NCI-H2196 treated with DMSO at 0.1 percent for 48 hours (cell line): ENCODE measurements around the gene RELT.

Experiments
- DNase-seq: peaks from one replicate; lab custom pipeline; 2025; ENCODE audit not compliant: unreplicated experiment; lab: John Stamatoyannopoulos, UW

The RELT gene

DNA sequence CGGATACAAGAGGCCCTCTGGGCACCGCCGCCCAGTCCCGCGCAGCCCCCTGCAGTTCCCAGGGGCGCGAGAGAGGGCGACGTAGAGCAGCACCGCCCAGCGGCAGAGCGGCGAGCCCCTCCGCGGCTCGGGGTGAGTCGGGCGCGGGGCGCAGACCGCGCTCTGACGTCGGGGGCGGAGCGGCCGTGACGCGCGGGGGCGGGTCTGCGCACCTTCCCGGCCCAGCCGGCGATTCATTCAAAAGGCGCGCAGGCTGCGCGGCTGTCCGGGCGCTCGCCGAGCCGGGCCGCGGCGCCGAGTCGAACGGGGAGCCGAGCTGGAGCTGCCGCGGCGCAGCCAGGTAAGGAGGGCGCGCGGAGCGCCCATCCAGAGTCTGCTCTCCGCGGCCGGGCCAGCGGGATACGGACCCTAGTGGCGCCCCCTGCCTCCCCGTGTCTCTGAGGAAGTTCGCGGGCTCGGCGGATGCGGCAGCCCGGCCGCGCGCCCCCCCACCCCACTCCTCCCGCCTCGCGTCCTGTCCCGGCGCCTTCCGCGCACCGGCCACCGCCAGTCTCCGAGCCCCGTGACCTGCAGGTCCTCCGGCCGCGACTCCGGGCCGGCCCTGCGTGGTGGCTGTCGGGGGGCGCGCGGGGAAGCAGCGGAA, at the start of gene RELT:
Gene RELT, plus strand, starts transcription at position 240 of the 643 bp plus-strand sequence. CDS start 12,738 bp downstream, outside the sequence.
- peak; percentile 75 for DNase-seq

DNA sequence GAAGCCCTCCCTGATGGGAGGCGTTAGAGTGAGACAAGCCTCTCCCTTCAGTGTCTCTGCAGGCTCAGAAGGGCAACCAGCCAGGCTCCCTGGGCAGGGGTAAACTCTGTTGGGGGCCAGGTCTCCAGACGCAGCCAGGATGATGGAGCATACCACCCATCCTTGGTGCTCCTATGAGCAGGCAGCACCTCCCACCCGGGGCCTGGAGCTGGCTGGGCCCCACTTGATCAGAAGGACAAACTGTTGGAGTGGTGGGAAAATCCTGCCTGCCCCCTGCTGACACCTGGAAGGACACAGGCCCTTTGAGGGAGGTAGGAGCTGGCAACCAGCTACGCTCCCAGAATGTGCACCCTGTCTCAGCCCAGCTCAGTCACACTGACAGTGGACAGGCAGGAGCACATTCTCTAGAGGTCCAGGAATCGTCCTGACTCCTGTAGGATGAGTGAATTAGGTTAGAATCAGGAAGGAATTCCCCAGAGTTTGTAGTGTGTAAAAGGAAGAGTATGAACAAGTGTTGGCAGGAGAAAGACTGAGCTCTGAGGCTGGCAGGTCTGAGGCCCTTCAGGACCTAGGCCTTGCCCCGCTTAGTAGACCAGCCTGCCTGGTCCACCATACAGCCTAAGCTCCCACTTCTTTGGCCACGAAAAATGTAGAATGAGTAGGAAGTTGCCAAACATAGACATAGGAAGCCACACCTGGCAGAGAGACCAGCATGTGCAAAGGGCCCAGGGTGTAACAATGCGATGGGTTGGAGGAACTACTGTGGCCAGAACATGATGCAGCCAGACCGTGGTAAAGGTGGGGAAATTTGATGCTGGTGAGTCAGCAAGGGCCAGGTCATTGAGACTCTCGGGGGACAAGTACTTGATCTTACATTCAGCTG, 49.0 kb upstream of the RELT start:
- no peak for DNase-seq

DNA sequence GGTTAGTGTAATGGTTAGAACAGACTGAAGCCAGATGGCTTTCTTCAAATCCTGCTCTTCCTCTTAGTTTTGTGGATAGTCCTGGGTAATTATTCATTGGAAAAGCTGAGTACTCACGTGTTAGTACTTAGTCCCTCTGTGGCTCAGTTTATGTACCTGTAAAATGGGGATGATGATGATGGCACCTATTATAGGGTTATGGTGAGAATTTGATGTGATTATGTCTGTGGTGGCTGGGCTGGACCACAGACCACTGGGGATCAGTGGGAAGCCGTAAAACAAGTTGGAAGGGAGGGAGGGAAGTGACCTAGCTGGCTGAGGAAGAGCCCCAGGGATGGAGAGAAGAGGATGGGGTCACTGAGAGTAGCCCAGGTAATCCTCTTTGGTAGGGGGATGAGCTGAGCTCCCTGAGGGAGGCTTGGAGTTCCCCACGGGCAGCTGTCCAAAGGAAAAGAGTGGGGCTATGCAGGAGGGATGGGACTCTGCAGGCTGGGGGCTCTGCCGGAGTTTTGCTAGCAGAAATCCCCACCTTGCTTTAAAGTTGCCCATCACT, 48.3 kb upstream of the RELT start:
- no peak for DNase-seq

GRCh38 chr11:73330569-73331093, 45.6 kb upstream of the RELT start:
- no peak for DNase-seq

- no peak for DNase-seq
Measured at GRCh38 chr11:73331138-73331916, 44.9 kb upstream of the RELT start.

DNA sequence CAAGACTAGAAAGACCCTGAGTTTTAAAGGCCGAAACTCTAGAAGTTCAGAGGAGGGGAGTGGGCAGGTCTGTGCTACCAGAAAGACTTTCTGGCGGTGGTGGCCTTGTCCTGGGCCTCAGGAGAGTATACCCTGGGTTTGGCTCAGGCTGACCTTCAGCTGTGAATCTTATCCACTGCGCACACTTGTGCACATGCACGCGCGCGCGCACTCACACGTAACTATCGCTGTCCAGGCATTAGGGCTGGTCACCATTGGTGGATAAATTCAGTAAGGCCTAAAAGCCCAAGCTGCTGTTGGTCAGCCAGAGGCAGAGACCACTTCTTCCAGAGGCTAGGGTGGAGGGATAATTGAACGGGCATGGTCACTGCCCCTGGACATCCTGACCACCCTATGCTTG, 43.0 kb upstream of the RELT start:
- DNase-seq: no peak

GRCh38 chr11:73333640-73334383, 42.4 kb upstream of the RELT start:
- DNase-seq: no peak

GRCh38 chr11:73334384-73335203, 41.6 kb upstream of the RELT start:
- no peak for DNase-seq

GRCh38 chr11:73335204-73335923, 40.8 kb upstream of the RELT start:
- peak; percentile 48 for DNase-seq

DNA sequence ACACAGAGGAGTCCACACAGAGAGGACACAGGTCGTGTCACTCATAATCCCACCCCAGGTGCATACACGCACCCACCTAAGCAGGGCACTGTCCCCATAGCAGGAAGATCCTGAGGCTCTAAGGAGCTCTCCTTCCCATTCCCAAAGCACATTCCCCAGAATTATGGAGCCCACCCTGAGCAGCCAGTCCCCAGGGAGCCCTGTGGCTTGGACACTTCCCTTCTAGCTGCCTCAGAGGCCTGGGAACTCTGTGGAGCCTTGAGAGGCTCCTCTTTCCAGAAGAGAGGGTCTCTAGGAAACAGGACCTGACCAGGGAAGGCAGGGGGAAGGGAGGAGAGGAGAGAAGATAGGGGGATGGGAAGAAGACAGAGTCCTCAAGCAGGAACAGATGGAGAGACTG, 38.4 kb upstream of the RELT start:
- DNase-seq: no peak

DNA sequence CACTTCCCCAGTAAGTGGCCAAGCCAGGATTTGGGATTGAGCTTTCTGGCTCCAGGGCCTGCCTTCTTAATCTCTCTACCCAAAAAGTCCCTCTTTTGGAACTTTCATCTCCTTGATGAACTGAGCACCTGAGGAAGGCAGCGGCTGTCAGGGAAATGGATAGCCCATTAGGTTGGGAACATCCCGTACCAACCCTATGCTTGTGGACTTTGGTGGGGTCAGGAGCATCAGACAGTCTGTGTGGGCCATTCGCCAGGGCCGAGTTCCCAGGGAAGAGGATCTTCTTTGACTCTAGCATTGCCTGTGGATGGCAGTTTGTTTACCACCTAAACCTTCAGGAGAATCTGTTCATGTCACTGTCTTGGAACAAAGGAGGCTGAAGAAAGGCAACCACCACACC, 37.9 kb upstream of the RELT start:
- no peak for DNase-seq

DNA sequence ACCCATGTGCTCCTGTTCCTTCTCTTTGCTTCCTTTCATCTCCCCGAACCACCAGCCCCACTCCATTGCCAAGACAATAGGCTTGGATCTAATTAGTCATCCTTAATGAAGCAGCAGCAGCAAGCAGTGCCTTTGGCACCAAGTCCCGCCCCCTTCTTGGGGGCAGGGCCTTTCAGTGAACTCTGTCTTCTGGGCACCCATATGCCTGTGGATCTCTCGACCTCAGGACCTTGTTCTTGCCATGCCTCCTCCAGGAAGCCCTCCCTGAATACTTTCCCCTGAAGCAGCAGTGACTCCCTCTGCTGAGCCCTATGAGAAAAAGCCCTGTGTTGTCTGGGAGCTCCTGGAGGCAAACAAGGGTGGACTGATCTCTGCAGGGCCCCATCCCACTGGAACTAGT, 36.0 kb upstream of the RELT start:
- DNase-seq: no peak

DNA sequence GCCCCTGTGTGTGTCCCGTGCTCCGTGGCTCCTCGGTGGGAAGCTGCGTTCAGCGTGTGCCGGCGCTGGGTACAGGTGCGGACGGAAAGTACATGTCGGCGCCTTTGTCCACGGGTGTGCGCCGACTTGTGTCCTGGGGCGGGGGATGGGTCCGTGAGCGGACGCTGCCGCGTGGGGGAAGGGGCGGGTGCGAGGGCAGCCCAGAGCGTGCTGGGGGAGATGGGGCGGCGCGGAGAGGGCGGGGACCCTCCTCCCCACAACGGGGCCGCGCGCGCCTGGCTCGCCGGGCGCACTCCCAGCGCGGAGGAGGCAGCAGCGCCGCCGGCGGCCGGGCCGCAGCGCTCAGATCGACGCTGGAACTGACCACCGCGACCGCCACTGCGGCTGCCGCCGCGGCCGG, 33.6 kb upstream of the RELT start:
- DNase-seq: no peak

DNA sequence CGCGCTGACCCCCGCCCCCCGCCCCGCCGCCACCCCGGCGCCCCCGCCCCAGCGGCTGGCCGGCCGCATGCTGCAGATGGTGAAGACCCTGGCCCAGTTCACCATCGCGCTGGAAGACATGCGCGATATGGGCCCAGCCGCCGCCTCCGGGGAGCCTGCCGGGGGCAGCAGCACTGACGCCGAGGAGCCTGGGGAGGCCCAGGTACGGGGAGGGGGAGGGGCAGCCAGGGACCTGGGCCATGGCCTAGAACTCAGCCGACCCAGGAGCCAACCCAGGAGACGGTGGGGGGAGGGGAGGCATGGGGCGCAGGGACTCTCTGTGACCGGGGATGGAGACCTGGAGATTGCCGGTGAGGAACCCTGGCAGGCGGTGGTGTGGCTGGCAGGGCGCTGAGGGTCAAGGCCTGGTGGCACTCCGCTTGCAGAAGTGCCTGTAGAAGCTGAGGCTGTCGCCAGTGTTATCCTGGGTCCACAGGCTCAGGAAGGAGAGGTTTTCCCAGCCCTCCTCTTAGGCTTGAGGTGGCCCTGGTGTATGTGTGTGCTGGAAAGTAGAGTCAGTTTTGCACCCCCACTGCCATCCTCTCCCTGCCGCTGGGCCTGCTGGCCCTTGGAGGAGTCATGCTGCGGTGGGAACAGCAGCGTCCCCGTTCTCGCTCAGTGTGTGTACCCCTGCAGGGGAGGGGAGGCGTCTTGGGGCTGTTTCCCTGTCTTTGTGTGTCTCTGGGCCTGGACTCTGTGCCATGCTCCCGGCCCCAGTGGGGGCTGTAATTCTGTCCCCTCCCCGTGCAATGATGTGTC, 32.9 kb upstream of the RELT start:
- DNase-seq: no peak

DNA sequence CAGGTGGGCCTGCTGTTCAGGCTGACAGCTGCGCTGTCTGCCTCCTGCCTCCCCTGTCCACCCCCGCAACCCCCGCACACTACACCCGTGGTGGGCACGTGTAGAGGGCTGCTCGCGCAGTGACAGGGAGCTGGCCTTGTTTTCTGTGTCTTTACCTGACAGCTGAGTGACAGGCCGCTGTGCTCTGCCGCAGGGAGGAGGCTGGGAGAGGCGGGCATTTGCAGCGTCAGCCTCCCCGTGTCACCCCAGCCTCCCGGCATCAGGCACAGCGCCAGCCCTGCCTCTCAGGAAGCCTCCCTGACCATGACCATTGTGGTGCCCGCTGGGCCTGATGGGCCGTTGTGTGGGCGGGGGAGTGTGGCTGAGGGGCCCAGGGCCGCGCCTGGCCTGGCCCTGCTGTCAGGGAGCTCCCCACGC, 32.0 kb upstream of the RELT start:
- no peak for DNase-seq

GRCh38 chr11:73345481-73346160, 30.6 kb upstream of the RELT start:
- no peak for DNase-seq

GRCh38 chr11:73346186-73346935, 29.8 kb upstream of the RELT start:
- DNase-seq: no peak
